ENCODE measurements around the gene GJB2.

Gene GJB2

GRCh38 chr13:20206698-20207235 lies 14.0 kb upstream of the GJB2 start:
- TF ChIP-seq CTCF (IDR thresholded peaks at IDR 0.05; ENCODE audit: extremely low read depth, insufficient read depth, missing control alignments), result no peak
- DNase-seq (ENCODE audit: low spot score), result no peak
- in situ Hi-C loops (cut with MboI; ENCODE audit: low pct_unique_long_range_greater_than_20kb, low sequenced_read_pairs, unreplicated experiment), result loop anchor here (10.0 kb wide), 1 partner anchor 288 kb away; no protein-coding TSS in a partner anchor

GRCh38 chr13:20206065-20206697 lies 13.4 kb upstream of the GJB2 start:
- in situ Hi-C loops (cut with MboI; ENCODE audit: low pct_unique_long_range_greater_than_20kb, low sequenced_read_pairs, unreplicated experiment), result loop anchor here (10.0 kb wide), 1 partner anchor 289 kb away; no protein-coding TSS in a partner anchor
- no peak for TF ChIP-seq CTCF (IDR thresholded peaks at IDR 0.05; ENCODE audit: extremely low read depth, insufficient read depth, missing control alignments)
- DNase-seq (ENCODE audit: low spot score), result no peak

GRCh38 chr13:20198781-20199180 lies 6.0 kb upstream of the GJB2 start:
- in situ Hi-C loops (cut with MboI; ENCODE audit: low pct_unique_long_range_greater_than_20kb, low sequenced_read_pairs, unreplicated experiment), result loop anchor here (25.0 kb wide), 2 partner anchors 639 to 714 kb away; partner anchors contain the start of gene XPO4
- no peak for DNase-seq (ENCODE audit: low spot score)
- TF ChIP-seq CTCF (IDR thresholded peaks at IDR 0.05; ENCODE audit: extremely low read depth, insufficient read depth, missing control alignments), result no peak

GRCh38 chr13:20197361-20197834 lies 4.7 kb upstream of the GJB2 start:
- peak; percentile 73 for DNase-seq (ENCODE audit: low spot score)
- peak; percentile 66 for TF ChIP-seq CTCF (IDR thresholded peaks at IDR 0.05; ENCODE audit: extremely low read depth, insufficient read depth, missing control alignments)

GRCh38 chr13:20195801-20196200 lies 3.1 kb upstream of the GJB2 start:
- DNase-seq (ENCODE audit: low spot score), result no peak
- in situ Hi-C loops (cut with MboI; ENCODE audit: low pct_unique_long_range_greater_than_20kb, low sequenced_read_pairs, unreplicated experiment), result loop anchor here (25.0 kb wide), 2 partner anchors 642 to 716 kb away; partner anchors contain the start of gene XPO4
- no peak for TF ChIP-seq CTCF (IDR thresholded peaks at IDR 0.05; ENCODE audit: extremely low read depth, insufficient read depth, missing control alignments)

More at GRCh38 chr13:20197361-20197834, 4.7 kb upstream of the GJB2 start:
- in situ Hi-C loops (cut with MboI; ENCODE audit: low pct_unique_long_range_greater_than_20kb, low sequenced_read_pairs, unreplicated experiment), result loop anchor here (25.0 kb wide), 2 partner anchors 640 to 715 kb away; partner anchors contain the start of gene XPO4

GRCh38 chr13:20193907-20194631 lies 1.3 kb upstream of the GJB2 start:
- in situ Hi-C loops (cut with MboI; ENCODE audit: low pct_unique_long_range_greater_than_20kb, low sequenced_read_pairs, unreplicated experiment), result loop anchor here (25.0 kb wide), 2 partner anchors 643 to 718 kb away; partner anchors contain the start of gene XPO4
- no peak for TF ChIP-seq CTCF (IDR thresholded peaks at IDR 0.05; ENCODE audit: extremely low read depth, insufficient read depth, missing control alignments)
- DNase-seq (ENCODE audit: low spot score), result peak; percentile 43
